GM21529 (cell line): Measurements from ENCODE around the gene ARHGEF17.

Experiments
- ATAC-seq: cut with Tn5 transposase; IDR thresholded peaks from one replicate; pipeline ENCODE4 v1.9.1; 2021; ENCODE audit not compliant: unreplicated experiment

ARHGEF17 gene

DNA sequence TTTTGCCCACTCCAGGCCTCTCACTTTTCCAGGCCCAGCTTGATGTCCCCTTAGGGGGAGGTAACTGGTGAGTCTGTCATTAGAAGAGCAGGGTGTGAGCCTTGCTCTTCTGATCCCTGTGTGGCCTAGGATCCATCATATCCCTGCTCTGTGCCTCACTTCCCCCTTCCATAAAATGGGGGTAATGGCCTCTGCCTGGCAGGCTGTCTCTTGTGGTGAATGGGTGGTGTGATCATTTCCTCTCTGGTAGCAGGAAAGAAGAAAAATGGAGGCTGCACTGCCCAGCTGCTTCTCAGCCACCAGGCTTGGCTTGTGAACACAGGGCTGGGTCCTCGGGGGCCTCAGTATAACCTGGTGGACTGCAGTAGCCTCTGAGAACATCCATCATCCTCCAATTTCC is 5.6 kb downstream of the ARHGEF17 start:
- ATAC-seq = no peak

GRCh38 chr11:73314117-73314961 is 6.3 kb downstream of the ARHGEF17 start:
- no peak for ATAC-seq

DNA sequence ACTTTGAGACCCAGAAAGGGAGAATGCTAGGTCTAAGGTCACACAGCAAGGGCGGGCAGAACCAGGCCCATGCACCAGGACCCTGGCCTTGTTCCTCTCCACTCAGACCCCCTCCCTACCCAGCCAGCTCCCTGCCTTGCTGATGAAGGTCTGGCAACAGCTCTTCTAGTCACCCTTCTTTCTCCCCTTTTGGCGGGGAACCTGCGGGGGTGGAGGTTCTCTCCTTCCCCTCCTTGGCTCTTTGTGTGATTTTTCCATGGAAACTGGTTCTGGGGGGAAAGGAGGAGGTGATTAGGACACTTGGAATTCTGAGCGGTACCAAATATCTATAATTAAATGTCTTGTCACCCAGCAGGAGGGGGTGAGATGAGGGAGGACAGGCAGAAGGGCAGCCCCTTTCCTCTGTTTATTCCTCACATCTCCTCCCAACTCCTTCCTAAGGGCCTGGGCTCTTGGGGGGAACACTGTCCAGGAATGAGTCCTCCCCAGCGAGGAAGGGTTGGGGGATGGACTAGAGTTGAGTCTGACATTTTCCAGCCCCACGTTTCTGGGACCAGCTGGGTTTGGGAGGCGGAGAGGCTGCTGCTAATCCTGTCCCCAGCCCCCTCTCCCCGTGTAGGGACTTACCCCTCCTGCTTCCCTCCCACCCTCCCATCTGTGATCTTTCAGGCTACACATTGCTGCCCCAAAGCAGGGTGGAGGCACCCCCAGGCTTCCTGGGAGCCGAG is 7.4 kb downstream of the ARHGEF17 start:
- ATAC-seq = no peak

GRCh38 chr11:73316422-73316821 is 8.3 kb downstream of the ARHGEF17 start:
- no peak for ATAC-seq

DNA sequence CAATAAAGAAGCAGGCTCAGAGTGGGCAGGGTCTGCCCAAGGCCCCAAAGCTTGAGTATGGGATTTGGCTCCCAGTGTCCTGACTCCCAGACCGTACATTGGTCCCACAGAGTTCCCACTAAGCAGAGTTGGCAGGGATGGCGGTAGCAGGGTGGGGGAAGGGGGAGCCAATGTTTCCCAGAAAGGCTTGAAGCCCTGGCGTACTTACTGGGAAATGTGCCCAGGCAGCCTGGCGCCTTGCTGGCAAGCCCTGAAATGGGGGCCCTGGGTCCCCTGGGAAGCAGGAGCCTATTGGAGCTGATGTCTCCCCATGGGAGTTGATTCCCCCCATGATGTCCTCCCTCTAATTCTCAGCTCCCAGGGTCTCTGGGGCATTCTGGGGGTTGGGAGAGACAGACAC is 9.3 kb downstream of the ARHGEF17 start:
- ATAC-seq = no peak

DNA sequence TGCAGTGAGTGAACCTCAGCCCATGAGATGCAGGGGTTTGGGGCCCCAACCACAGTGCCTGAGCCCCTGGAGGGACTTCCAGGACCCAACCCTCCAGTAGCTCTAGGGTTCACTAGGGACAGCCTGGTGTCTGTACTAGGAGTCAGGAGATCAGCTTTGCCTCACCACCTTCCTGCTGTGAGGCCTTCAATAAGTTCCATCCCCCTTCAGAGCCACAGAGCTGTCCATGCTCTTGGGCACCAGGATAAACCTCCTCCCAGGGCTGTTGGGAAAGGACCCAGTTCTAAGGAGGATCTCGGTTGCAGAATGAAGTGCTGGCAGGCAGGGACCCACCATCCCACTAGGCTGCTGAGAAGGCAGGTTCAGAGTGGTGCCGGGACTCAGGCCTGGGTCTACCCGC is 9.7 kb downstream of the ARHGEF17 start:
- ATAC-seq = no peak

- ATAC-seq = no peak
These were observed 10.5 kb downstream of the ARHGEF17 start for GRCh38 chr11:73318501-73319011.

DNA sequence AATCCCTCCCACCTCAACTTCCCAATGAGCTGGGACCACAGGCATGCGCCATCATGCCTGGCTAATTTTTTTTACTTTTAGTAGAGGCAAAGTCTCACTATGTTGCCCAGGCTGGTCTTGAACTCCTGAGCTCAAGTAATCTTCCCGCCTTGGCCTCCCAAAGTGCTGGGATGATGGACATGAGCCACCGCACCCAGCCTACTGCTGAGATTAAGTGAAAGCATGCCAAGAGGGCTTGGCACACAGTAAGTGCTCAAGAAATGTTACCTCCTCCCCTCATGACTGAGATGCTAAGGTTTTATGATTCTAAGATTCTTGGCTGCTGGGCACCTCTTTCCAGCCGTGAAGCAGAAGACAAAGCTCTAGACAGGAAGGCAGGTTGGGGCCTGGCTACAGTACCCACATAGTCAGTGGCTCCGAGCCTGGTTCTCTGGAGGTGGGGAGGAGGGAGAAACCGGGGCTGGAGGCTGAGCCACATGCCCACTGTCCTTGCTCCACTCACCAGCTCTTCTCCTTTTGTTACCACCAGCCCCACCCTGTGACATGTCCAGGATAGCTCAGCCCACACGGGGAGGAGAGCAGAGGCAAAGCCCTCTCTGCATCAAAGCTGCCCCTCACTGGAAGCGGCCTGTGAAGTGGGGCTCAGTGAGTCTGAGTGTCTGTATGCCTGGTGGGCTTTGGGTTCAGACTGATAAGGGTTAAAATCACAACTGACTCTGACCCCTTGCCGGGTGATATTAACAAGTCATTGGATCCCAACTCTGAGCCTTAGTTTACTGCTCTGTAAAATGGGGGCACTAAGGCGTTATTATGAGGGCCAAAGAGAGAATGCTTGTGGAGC is 12.9 kb downstream of the ARHGEF17 start:
- ATAC-seq = no peak

DNA sequence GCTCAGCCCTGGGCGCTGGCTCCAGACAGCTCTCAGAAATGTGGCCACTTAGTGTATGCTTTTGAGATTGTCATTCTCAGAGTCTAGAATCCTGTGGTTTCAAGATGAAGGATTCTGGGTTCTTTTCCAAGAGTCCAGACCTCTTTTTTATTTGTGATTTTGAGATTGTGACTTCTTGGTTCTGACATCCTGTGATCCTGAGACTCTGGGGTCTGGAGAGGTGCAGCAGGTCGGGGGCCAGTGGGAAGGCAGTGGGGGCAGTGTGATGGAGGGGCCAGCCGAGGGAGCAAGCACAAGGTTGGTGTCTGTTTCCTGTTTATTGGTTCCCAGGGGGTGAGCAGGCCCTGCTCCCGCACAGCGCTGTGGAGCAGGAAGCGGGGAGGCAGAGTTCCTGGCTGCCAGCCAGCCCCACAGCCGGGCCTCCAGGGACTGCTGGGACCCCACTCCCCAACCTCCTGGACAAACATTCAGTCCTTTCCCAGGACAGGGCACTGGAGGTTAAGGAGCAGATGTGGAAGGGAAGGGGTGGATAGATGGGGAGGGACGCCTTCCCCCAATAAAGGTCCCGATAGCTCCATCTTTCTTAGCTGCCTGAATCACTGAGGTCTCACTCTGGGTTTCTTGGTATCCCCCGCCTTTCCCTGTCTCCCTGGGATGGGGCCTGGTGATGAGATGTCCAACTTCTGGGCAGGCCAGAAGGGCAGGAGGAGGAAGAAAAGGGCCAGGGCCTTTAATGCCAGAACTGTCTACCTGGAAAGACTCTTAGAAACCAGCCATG is 13.7 kb downstream of the ARHGEF17 start:
- no peak for ATAC-seq

- ATAC-seq = no peak
These were observed 14.6 kb downstream of the ARHGEF17 start for GRCh38 chr11:73322382-73323306.

DNA sequence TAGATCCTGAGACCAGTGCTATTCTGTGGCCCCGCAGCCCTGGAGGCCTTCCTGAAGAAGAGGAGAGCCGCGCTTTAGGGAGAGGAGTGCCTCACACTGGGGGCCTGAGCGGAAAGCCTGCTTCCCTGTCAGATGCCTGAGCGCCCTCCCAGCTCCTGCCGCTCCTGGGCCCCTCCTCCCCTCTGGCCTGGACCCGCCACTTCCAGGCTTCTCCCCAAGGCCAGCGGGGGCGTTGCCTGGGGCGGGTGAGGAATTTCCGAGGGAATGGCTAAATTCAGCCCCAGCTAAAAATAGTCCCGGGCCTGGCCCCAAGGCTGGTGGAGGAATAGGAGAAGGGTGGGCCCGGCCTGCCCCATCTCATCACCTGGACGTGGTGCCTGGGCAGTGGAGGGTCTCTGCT is 15.4 kb downstream of the ARHGEF17 start:
- no peak for ATAC-seq

DNA sequence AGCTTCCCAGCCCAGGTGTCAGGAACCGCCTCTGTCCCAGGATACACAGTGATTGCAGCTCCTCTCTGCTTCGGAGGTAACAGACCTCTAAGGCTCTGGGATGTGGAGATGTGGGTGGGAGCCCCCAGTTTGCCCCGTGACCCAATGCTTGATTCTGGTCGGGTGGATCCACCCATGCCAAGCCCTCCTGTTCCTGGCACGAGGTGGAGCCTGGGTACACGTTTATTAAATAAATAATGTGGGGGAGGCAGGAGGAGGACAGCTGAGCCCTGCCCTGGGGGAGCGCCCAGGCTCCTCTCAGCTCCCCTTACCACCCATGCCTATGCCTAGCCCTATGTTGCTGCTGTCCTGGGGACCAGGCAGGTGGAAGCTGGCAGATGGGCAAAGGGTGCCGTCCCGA is 16.0 kb downstream of the ARHGEF17 start:
- no peak for ATAC-seq

- ATAC-seq = peak; percentile 3
These were observed 16.6 kb downstream of the ARHGEF17 start for GRCh38 chr11:73324665-73325035.

- peak; percentile 71 for ATAC-seq
These were observed 17.2 kb downstream of the ARHGEF17 start for GRCh38 chr11:73325036-73325981.

DNA sequence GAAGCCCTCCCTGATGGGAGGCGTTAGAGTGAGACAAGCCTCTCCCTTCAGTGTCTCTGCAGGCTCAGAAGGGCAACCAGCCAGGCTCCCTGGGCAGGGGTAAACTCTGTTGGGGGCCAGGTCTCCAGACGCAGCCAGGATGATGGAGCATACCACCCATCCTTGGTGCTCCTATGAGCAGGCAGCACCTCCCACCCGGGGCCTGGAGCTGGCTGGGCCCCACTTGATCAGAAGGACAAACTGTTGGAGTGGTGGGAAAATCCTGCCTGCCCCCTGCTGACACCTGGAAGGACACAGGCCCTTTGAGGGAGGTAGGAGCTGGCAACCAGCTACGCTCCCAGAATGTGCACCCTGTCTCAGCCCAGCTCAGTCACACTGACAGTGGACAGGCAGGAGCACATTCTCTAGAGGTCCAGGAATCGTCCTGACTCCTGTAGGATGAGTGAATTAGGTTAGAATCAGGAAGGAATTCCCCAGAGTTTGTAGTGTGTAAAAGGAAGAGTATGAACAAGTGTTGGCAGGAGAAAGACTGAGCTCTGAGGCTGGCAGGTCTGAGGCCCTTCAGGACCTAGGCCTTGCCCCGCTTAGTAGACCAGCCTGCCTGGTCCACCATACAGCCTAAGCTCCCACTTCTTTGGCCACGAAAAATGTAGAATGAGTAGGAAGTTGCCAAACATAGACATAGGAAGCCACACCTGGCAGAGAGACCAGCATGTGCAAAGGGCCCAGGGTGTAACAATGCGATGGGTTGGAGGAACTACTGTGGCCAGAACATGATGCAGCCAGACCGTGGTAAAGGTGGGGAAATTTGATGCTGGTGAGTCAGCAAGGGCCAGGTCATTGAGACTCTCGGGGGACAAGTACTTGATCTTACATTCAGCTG is 19.1 kb downstream of the ARHGEF17 start:
- ATAC-seq = no peak

DNA sequence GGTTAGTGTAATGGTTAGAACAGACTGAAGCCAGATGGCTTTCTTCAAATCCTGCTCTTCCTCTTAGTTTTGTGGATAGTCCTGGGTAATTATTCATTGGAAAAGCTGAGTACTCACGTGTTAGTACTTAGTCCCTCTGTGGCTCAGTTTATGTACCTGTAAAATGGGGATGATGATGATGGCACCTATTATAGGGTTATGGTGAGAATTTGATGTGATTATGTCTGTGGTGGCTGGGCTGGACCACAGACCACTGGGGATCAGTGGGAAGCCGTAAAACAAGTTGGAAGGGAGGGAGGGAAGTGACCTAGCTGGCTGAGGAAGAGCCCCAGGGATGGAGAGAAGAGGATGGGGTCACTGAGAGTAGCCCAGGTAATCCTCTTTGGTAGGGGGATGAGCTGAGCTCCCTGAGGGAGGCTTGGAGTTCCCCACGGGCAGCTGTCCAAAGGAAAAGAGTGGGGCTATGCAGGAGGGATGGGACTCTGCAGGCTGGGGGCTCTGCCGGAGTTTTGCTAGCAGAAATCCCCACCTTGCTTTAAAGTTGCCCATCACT is 19.8 kb downstream of the ARHGEF17 start:
- no peak for ATAC-seq

- ATAC-seq = no peak
These were observed 22.6 kb downstream of the ARHGEF17 start for GRCh38 chr11:73330569-73331093.
